Stimulated activated CD4-positive, alpha-beta T cell treated with anti-CD3 and anti-CD28 coated beads, Interleukin-1b, Interleukin-23, amount 100 ng/mL, for 1 hour (primary cell): ENCODE data around the gene RASL10B.

Source experiments
- DNase-seq, 2 donors: peaks; one replicate each; pipeline ENCODE4 v3.0.0-alpha.2; 2020; ENCODE audit warnings: low read depth in 2 of 2

Gene RASL10B

DNA sequence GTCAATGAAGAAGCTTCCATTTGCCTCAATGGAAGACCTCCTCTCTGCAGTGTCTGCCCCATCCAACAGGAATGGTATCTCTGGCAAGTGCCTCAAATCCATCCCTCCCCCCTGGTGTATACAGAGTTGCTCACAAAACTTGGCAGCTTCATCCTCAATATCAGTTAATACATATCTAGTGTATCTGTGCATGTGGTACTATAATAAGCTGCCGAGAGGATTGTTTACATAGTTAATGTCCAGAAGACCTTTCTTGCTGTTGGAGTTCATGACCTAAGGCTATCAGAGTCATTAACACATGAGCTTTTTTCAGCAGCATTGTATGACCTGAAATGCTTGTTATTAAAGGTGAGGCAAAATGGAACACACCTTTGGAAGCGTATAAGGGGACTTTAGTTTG is 14.0 kb upstream of the RASL10B start:
- no peak for DNase-seq

DNA sequence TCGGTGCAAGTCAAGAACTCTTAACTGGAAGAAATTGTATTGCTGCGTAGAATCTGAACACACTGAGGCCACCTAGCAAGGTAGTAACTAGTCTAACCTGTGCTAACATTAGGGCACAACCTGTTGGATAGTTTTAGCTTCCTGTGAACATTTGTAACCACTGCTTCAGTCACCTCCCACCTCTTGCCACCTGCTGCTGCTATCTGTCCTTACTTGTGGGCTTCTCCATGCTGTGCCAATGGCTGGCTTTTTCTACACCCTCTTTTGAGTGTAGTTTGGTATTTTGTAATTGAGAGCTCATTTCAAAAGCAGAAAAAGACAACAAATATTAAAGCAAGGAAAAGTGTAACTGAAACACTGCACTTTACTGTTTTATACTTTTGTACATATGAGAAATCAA is 7.7 kb upstream of the RASL10B start:
- DNase-seq = no peak

DNA sequence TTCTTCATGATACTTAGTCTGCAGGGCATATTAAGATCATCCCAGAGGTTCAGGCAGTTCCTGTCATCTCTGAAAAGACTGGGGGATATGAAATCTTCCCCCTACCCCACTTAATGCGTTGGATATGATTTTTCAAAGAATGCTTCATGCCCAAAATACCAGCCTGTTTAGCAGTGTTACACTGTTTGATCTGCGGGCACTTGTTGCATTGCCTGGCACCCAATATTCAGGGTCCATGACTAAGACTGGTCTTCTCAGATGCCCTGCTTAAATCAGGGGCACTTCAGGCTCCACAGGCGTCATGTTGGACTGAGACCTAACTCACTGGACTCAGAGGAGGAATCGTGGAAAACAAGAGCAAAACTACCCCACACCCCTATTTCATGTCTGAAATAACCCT is 6.4 kb upstream of the RASL10B start:
- no peak for DNase-seq

DNA sequence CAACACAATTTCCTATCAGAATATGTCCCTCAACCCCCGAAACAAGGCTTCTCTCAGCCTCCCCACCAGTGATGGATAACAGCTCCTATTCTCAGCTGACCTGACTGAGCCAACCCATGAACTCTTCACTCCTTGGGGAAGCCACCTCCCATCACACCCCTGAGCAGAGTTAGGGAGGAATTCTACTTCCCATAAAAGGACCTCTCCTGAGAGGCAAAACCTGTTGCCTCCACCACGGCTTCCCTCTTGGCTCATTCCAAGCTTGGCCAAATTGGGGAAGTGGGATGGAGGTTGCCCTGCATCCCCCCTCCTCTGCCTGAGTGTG is 5.7 kb upstream of the RASL10B start:
- no peak for DNase-seq

DNA sequence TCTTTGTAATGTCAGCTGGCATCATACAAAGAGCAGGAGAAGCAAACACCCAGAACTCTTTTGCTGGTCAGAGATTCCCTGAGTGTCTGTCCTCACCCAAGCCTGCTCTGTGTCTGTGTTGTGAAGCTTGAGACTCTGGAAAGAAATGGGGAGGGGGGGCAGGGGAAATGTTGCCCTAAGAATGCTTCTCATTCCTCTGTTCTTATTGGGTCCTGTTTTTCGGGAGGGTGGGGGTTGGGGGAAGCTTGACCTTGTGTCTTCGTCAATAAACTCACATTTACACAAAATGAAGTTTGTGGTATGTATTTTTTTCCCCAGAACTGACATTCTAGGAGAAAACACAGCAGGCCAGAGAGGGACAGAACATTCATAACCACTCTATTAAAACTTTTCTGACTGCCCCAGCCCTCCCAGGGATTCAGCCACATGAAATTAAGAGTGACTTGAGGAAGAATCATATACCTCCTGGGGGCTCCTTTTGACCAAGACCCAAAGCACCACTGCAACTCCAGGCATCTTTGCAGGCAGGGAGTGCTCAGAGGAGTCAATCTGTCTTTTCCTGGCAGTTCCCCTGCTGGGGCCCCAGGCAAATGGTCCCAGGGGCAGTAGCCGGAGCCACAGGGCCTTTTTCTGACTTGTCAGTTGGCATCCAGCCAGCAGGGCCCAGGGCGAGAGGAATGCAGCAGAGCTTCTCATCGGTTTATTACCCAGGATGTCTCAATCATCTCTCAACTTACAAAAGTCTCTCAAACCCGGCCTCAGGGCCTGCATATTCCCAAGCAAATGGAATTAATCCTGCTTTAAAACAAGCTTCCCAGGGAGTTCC is 5.1 kb upstream of the RASL10B start:
- no peak for DNase-seq

DNA sequence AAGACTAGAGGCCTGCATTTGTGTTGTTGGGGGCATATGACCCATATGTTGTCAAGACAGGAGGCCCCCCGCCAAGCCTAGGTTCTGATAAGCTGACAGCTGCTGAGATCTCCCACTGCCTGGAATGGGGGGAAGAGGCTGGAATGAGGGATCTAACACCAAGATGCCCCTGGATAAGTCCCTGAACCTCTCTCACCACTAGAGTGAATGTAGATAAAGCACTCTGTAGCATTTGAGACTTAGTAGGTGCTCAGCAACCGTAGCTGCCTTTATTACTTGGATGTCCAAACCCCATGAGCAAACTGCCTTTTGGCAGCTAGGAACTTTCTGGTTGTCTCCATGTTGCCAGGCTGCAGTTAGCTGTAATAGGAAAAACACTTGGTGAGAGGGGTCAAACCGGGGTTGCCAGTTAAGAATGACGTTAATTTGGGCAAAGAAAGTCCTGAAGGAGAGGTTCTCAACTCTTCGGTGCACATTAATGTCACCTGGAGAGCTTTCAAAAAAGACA is 4.4 kb upstream of the RASL10B start:
- no peak for DNase-seq

DNA sequence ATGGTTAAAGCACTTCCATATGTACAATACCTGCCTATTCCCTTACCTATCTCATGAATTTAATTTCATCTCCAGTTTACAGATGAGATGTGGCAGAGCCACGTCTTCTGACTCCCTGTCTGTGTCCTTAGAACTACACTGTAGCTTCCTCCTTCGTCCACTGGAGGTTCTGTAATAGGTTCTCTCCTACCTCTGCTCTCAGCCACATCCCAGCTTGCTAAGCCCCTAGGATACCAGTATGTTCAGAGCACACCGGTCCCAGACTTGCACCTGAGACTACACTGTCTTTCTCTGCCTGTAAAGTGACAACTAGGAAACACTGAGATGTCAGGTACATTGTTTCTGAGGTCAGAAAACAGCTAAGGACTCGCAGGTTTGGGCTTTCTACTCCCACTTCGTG is 3.8 kb upstream of the RASL10B start:
- no peak for DNase-seq

DNA sequence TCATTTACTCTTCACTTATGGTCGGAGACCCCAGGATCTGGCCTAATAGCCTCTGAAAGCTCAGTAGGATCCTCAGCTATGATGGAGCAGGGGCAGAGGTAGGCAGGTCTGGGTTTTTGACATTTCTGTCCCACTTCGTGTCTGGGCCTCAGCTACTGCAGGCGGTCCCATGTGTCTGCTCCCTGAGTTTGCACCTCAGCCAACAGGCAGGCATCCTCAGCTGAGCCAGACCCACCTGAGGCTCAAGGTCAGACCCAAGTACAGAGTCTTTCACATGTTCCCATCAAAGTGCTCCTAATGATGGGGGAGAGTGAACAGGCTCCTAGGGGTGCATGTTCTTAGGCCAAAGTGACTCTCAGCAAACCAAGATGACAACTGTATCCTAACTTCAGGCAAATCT is 2.9 kb upstream of the RASL10B start:
- no peak for DNase-seq

DNA sequence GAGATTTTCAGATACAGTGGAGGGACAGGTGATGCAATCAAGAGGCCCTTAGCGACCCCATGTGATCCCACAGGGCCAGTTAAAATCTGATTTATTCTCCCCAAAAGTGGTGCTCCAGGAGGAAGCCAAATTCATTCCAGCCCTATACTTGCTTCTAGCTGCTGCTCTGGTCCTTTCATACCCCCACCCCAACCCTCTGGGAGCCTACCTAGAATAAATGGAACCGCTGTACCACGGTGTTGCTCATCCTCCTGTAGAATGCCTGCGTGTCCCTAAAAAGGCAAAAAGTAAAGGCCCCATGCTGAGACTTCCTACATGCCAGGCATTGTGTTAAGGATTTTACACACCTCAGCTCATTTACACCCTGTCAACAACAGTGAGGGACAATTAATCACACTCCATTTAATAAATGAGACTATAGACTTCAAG is 2.0 kb upstream of the RASL10B start:
- DNase-seq = no peak

DNA sequence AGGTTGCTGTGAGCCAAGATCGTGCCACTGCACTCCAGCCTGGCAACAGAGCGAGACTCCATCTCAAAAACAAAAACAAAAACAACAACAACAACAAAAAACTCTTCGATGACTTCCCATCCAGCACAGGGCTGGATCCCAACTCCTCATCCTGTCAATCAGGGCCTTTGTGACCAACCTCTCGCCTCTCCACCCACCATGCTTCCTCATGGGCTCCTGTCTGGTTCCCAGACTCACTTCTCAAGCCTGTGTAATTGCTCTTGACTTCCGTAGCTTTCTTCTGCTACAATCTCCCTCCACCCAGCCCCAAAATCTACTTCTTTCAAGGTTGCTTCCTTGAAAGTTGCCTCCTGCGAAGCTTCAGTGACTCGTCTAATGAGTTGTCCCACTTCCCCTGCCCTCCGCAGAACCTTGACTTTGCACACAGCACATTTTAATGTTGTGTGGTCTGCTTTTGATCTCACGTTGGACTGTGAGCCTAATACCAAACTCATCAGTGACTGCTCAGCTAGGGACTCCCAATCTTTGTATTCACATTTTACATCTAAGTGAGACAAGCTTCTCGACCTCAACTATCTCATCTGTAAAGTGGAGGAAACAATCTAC is 936 bp upstream of the RASL10B start:
- DNase-seq = no peak

DNA sequence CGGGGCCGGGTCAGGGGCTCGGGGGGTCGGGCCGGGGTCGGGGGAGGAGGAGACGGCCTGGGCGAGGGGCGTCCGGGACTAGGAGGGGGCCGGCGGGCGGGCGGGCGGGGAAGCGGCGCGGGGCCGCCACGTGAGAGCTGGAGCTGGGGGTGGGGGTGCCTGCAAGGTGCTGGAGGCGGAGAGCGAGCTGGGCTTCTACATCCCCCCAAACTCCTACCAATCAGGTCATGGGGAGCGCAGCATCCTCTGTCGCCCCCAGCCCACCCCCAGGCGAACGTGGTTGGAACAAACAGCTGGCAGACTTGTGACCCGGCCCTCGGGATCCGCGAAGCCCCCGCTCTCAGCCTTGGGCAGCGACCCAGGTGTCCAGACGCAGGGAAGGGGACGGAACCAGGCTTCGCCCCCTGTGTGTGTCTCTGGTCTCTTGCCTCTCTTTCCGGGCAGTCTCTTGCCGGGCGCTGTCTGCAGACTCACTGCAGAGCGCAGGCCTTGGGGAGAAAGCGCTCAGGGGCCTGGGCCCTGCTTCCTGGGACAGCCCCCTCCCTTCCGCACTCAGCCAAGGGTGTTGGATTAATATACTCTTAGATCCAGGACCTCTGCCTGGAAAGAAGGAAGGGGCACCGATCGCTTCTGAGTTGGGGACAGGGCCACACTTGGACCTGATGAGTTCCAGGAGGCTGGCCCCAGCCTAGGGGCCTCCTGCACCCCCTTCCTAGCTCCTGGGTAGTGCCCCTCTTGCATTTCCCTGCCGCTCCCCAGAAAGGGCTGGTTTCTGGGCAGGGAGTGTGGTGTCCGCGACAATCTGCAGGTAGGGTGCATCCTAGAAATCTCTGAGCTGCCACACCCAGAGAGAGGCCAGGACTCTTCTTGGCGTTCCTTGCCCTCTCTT is 722 bp downstream of the RASL10B start:
- DNase-seq = no peak

DNA sequence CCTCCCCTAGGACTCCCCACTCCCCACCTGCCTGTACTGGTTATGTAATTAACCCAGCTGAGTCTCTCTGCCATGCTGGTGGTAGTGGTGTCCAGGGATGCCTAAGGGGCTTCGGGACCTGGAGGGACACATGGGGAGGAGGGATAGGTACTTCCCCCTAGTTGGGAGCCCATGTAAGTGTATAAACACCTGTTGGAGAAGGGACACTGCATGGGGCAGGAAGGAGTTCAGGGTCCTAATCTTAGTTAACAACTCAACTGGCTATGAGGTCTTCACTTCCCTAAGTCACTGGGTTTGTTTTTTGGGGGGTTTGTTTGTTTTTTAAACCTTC is 1.3 kb downstream of the RASL10B start:
- no peak for DNase-seq

DNA sequence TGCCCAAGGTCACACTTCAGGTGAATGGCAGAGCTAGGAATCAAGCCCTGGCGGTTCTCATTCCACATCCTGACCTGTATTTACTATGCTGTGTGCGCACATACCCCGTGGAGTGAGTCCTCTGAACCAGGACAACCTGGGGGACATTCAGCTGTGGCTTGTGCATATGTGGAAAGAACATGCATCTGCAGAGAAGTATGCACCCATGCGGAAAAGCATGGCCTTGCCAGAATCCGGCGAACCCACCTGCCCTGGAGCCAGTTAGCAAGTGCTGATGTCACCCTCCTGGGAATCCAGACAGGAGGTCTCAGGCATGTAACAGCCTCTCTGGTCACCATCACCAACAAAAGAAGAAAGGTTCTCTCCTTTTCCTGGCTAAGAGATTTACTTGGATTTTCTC is 1.9 kb downstream of the RASL10B start:
- no peak for DNase-seq

DNA sequence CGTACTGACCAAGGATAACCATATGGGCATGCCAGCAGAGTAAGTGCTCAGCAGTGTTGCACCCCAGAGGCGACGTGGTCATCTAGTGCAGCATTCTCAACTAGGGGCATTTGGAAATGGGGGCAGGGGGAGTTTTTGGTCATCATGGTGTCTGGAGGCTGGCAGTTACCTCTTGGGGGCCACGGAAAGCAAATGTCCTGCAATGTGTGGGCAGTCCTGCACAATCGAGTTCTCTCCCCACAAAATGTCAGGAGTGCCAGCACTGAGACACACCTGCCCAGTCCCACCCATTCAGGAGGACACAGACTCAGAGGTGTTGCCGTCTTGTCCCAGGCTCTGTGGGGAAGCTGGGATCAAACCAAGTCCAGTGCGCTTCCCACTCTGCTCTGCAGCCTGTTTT is 3.0 kb downstream of the RASL10B start:
- no peak for DNase-seq

DNA sequence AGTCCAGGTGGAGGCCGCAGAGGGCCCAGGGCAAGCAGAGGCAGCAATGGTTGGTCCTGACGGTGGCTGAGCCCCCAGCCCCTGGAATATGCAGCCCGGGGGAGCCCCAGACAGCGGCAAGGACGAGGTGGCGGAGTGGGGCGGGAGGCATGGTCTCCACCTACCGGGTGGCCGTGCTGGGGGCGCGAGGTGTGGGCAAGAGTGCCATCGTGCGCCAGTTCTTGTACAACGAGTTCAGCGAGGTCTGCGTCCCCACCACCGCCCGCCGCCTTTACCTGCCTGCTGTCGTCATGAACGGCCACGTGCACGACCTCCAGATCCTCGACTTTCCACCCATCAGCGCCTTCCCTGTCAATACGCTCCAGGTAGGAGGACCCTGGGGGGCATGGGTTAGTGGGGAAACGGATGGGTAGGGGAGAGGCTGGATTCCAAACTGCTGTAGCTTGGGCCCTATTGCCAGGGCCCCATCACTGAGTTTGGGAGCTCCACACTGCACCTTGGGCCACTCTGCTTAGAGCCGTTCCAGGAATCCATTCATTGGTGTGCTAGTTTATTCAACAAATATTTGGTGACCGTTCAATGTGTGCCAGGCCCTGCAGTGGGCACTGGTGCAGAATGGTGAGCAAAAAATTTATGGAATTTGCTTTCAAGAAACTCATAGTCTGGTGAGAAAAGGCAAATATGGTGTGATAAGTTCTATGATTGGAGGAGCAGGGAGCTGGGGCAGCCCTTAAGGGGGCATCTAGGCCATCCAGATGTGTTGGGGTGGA is 3.8 kb downstream of the RASL10B start:
- no peak for DNase-seq

DNA sequence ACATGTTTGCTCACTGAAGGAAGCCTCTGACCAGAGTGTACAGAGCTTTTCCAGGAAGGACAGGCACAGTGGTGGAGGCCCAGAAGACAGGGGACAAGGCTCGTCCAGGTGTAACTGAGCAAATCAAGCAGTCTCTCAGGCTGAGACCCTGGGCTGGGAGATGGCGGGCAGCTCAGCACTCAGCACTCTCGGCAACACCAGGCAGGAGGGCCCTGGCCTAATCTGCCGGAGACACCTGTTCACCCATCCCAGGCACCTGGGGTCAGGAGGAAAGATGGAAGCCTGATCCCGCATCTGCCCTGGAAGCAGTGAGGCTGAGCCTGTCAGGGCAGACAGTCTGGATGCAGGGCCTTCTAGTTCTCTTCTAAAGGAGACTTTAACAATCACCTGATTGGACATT is 4.8 kb downstream of the RASL10B start:
- no peak for DNase-seq

DNA sequence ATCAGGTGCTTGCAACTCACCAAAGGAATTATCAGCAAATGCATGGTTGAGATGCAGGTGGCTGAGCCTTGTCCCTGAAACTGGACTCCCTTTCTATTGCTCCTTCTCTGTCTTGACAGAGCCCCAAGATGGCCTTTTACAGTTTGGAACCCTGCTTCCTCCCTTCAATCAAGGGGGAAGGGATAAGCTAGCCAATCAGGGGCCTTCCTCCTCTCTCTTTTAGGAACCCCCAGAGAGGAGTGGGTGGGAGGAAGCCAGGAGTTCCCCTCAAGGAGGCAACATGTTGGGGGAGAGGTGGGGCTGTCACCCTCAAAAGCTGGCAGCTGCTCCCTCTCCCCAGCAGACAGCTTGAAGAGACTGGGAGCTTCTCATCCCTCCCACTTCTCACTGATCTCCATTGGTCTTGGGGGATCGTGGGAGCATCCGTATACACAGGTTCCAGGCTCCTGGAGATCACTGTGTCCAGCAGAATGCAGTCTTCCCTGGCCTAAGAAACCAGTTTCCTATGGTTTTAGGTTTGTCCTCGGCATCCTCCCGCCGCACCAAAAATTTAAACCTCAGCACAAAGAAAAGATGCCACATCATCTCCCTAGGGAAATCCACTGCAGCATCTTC is 7.2 kb downstream of the RASL10B start:
- no peak for DNase-seq

DNA sequence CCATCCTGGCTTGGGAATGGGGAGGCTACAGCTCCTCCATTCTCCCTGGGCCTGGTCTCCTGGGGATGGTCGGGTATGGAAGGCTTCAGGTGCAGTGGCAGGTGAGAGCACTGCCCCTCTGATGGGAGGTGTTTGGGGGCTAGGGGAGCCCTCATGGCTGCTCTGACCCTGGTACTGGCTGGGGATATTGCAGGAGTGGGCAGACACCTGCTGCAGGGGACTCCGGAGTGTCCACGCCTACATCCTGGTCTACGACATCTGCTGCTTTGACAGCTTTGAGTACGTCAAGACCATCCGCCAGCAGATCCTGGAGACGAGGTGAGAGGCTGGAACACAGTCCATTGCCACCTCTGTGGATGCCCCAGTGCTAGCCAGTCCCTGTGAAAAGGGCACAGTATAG is 8.8 kb downstream of the RASL10B start:
- DNase-seq = no peak

DNA sequence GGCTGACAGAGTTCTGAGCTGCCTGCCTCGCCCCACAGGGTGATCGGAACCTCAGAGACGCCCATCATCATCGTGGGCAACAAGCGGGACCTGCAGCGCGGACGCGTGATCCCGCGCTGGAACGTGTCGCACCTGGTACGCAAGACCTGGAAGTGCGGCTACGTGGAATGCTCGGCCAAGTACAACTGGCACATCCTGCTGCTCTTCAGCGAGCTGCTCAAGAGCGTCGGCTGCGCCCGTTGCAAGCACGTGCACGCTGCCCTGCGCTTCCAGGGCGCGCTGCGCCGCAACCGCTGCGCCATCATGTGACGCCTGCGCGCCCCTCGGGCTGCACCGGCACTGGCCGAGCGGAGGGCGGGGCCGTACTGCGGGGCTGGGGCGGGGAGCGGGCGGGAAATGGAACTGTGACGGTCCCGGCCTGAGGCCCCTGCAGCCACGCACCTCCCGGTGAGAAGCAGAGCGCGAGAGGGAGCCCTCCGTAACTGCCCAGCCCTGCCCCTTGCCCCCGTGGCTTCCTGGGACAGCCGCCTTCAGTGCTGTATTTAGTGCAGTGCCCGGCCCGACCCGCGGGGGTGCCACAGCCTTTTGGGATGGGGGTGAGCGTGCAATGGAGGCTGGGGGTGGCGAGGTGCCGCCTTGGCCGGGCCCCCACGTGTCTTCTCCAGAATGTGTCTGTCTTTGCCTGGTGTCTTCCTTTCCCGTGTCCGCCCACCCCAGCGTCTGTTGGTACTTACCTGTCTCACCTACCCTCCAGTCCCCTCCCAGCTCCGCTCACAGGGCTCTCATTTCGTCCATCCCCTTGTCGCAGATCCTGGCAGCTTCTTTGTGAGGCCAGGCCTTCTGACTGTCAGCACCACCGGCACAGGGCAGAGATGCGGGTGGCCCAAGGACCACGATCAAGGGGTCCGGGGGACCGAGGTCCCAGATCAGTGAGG is 9.8 kb downstream of the RASL10B start:
- DNase-seq = no peak

DNA sequence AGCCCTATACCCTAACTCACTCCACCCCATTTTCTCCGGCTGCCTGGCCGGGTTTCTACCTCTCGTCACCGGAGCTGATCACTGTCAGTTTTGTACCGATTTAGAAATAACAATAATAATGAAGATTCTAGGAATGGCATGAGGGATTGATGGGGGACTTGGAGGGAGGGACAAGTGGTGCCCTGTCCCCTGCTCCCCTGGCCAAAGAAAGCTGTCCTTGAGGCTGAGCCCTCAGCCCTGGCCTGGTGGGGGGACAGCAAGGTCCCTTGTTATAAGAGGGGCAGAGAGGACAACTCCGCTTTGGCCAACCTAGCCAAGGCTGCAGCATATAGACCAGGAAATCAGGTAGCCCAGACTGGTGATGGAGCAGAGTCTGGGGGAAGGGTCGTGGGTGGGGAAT is 11.1 kb downstream of the RASL10B start:
- no peak for DNase-seq
